GM23338 (cell line): ENCODE data around the gene HOTAIR. TPM values are rescaled to one million over a fixed set of nuclear protein-coding genes. Genes with fewer than 3 reads are reported as not detected.
A peak's percentile ranks its signal among the peaks of the same experiment; 100 is the strongest.

ENCODE experiments used
- ATAC-seq: fragments of 200-7000 bp; cut with Tn5 transposase; 3 replicates; pipeline ENCODE4 v1.9.1; 2020
- DNase-seq: peaks from one replicate; pipeline ENCODE4 v3.0.0-alpha.2; 2015; ENCODE audit warnings: low spot score
- H2AFZ ChIP-seq: fragments of 200-600 bp; sonication (generic); 2 replicates; pipeline ENCODE4 v1.8.0; 2016; ENCODE audit warnings: antibody characterized with exemption, mild to moderate bottlenecking, moderate library complexity
- H3F3A ChIP-seq: fragments of 200-600 bp; sonication (generic); replicated peaks from 2 replicates; pipeline ENCODE4 v1.8.0; 2017; ENCODE audit warnings: antibody characterized with exemption, mixed run types, low read depth
- H3K27ac ChIP-seq: fragments of 200-600 bp; sonication (generic); 2 replicates; pipeline ENCODE4 v1.6.1; 2016; ENCODE audit warnings: low read depth
- H3K27me3 ChIP-seq: fragments of 200-600 bp; sonication (generic); 2 replicates; pipeline ENCODE4 v1.8.0; 2016; ENCODE audit warnings: mild to moderate bottlenecking, mixed run types, moderate library complexity; ENCODE audit not compliant: insufficient read depth
- H3K36me3 ChIP-seq: fragments of 200-600 bp; sonication (generic); 2 replicates; pipeline ENCODE4 v1.8.0; 2016; ENCODE audit warnings: mild to moderate bottlenecking; ENCODE audit not compliant: insufficient read depth
- H3K4me1 ChIP-seq: fragments of 200-600 bp; sonication (generic); 2 replicates; pipeline ENCODE4 v1.8.0; 2016; ENCODE audit warnings: mild to moderate bottlenecking, moderate library complexity; ENCODE audit not compliant: insufficient read depth
- H3K4me2 ChIP-seq: fragments of 200-600 bp; sonication (generic); 2 replicates; pipeline ENCODE4 v1.7.1; 2017; ENCODE audit warnings: mixed run types
- H3K4me3 ChIP-seq: fragments of 200-600 bp; sonication (generic); 2 replicates; pipeline ENCODE4 v1.6.1; 2016; ENCODE audit warnings: mixed run types
- H3K79me2 ChIP-seq: fragments of 200-600 bp; sonication (generic); replicated peaks from 2 replicates; pipeline ENCODE4 v1.8.0; 2017; ENCODE audit warnings: mild to moderate bottlenecking; ENCODE audit not compliant: insufficient read depth
- H3K9me2 ChIP-seq: fragments of 200-600 bp; sonication (generic); 2 replicates; pipeline ENCODE4 v1.8.0; 2017; ENCODE audit not compliant: insufficient read depth
- H4K20me1 ChIP-seq: fragments of 200-600 bp; sonication (generic); replicated peaks from 2 replicates; pipeline ENCODE4 v1.8.0; 2017; ENCODE audit warnings: mild to moderate bottlenecking; ENCODE audit not compliant: insufficient read depth
- H3K27ac Mint-ChIP-seq: 2 replicates; pipeline ENCODE4 v1.8.0; 2020; ENCODE audit warnings: inconsistent platforms, mild to moderate bottlenecking, moderate library complexity, mixed read lengths
- H3K27me3 Mint-ChIP-seq: 3 replicates; pipeline ENCODE4 v1.8.0; 2022; ENCODE audit warnings: low read depth, mild to moderate bottlenecking, moderate library complexity, mixed read lengths, inconsistent platforms; ENCODE audit not compliant: insufficient read depth, poor library complexity
- H3K36me3 Mint-ChIP-seq: 3 replicates; pipeline ENCODE4 v1.8.0; 2021; ENCODE audit warnings: low read depth, mild to moderate bottlenecking, inconsistent platforms, moderate library complexity, mixed read lengths
- H3K4me1 Mint-ChIP-seq: 3 replicates; pipeline ENCODE4 v1.8.0; 2020; ENCODE audit warnings: mild to moderate bottlenecking, inconsistent platforms, mixed read lengths
- H3K4me3 Mint-ChIP-seq: 3 replicates; pipeline ENCODE4 v1.8.0; 2021; ENCODE audit warnings: moderate library complexity, mild to moderate bottlenecking, inconsistent platforms, mixed read lengths
- H3K9me3 Mint-ChIP-seq: 3 replicates; pipeline ENCODE4 v1.8.0; 2020; ENCODE audit warnings: moderate library complexity, mild to moderate bottlenecking, inconsistent platforms, mixed read lengths
- EZH2 ChIP-seq: fragments of 200-600 bp; sonication (generic); IDR thresholded peaks from one replicate; pipeline ENCODE4 v1.8.0; 2017; ENCODE audit warnings: antibody characterized with exemption, mild to moderate bottlenecking, low read depth; ENCODE audit not compliant: unreplicated experiment
- EZH2phosphoT487 ChIP-seq: fragments of 200-600 bp; sonication (generic); IDR thresholded peaks from one replicate; pipeline ENCODE4 v1.8.1; 2018; ENCODE audit warnings: antibody characterized with exemption; ENCODE audit not compliant: unreplicated experiment
- JUNB ChIP-seq: IDR thresholded peaks from one replicate; pipeline ENCODE4 v1.6.1; 2016; ENCODE audit warnings: antibody characterized with exemption; ENCODE audit not compliant: unreplicated experiment
- NANOG ChIP-seq: IDR thresholded peaks from 2 replicates; pipeline ENCODE4 v1.6.1; 2016; ENCODE audit warnings: antibody characterized with exemption, borderline replicate concordance
- POLR2AphosphoS5 ChIP-seq: IDR thresholded peaks from 2 replicates; pipeline ENCODE4 v1.6.1; 2016; ENCODE audit warnings: antibody characterized with exemption, low read depth
- REST ChIP-seq: IDR thresholded peaks from one replicate; pipeline ENCODE4 v1.6.1; 2018; ENCODE audit warnings: antibody characterized with exemption; ENCODE audit not compliant: unreplicated experiment
- STAT1 ChIP-seq: IDR thresholded peaks from one replicate; pipeline ENCODE4 v1.6.1; 2016; ENCODE audit warnings: antibody characterized with exemption; ENCODE audit not compliant: unreplicated experiment
- ZNF114 ChIP-seq: fragments of 250-450 bp; sonication (Bioruptor Pico); IDR thresholded peaks from 2 replicates; pipeline ENCODE4 v1.5.0; 2020; ENCODE audit warnings: mild to moderate bottlenecking, moderate library complexity
- ZNF331 ChIP-seq: fragments of 250-450 bp; sonication (Bioruptor Pico); IDR thresholded peaks from 2 replicates; pipeline ENCODE4 v1.5.0; 2020; ENCODE audit warnings: low read depth, mild to moderate bottlenecking, moderate library complexity
- polyA plus RNA-seq: library from polyadenylated mRNA; unstranded; fragments of >200 nt; fragmentation: Nextera tagmentation; extraction: Ambion mirVana; gene quantifications from 2 replicates; pipeline ENCODE4 v1.2.1, GENCODE V29; 2016
- total RNA-seq: library from RNA; depleted of rRNA; stranded (reverse); fragments of >200 nt; shearing (Covaris generic); gene quantifications from 2 replicates; pipeline ENCODE4 v1.2.3, GENCODE V29; 2014

The HOTAIR gene
- total and polyA plus RNA-seq, 2 experiments from 2014 or later: not detected

- H3K4me1 Mint-ChIP-seq: peaks cover 28% of the 10 kb centered on the region
- Histone ChIP-seq H3K27ac (no peak overlapping the region), H3F3A (peaks cover 31% of the 10 kb centered on the region), H3K9me2 (no peaks in the 10 kb centered on the region), H4K20me1 (peaks cover 34% of the 10 kb centered on the region), H3K4me2 (no peak overlapping the region), H2AFZ (no peak overlapping the region), H3K79me2 (no peaks in the 10 kb centered on the region), H3K4me3 (no peak overlapping the region; the same call in 1 of the 2 replicates), H3K36me3 (no peaks in the 10 kb centered on the region; the same call in 1 of the 2 replicates), H3K4me1 (peaks cover 34% of the 10 kb centered on the region), H3K27me3 (peaks cover 100% of the 10 kb centered on the region)
- H3K4me3 Mint-ChIP-seq: no peak overlapping the region
- peak; percentile 73 for DNase-seq
- peak; percentile 27 for ATAC-seq
- TF ChIP-seq EZH2: no peak
- no peak for TF ChIP-seq STAT1
- TF ChIP-seq REST: no peak
- no peak for TF ChIP-seq ZNF114 (CRISPR knock-in tag)
- peak; percentile 45 for TF ChIP-seq EZH2phosphoT487
- TF ChIP-seq ZNF331 (CRISPR knock-in tag): no peak
- TF ChIP-seq POLR2AphosphoS5: no peak
- TF ChIP-seq NANOG: no peak
- no peak for TF ChIP-seq JUNB
- H3K27me3 Mint-ChIP-seq: peaks cover 99% of the 10 kb centered on the region
- H3K27ac Mint-ChIP-seq: no peak overlapping the region
- no peaks in the 10 kb centered on the region; the same call in 1 of the 3 replicates for H3K9me3 Mint-ChIP-seq
- H3K36me3 Mint-ChIP-seq: no peaks in the 10 kb centered on the region; the same call in 2 of the 3 replicates
Measured at GRCh38 chr12:53976172-53976822, 1.5 kb upstream of the HOTAIR start.

- no peak overlapping the region for H3K27ac Mint-ChIP-seq
- Histone ChIP-seq H3K27ac (no peak overlapping the region), H3K27me3 (peaks cover 100% of the 10 kb centered on the region), H3F3A (peaks cover 26% of the 10 kb centered on the region), H3K4me3 (peak overlapping the region; percentile 47), H4K20me1 (peaks cover 35% of the 10 kb centered on the region), H3K36me3 (no peaks in the 10 kb centered on the region; the same call in 1 of the 2 replicates), H3K9me2 (no peaks in the 10 kb centered on the region), H3K4me1 (peaks cover 31% of the 10 kb centered on the region), H3K79me2 (no peaks in the 10 kb centered on the region), H2AFZ (no peak overlapping the region), H3K4me2 (peak overlapping the region; percentile 66; the same call in 1 of the 2 replicates)
- H3K4me1 Mint-ChIP-seq: peaks cover 28% of the 10 kb centered on the region
- DNase-seq (peak; percentile 82), ATAC-seq (no peak)
- no peaks in the 10 kb centered on the region; the same call in 2 of the 3 replicates for H3K36me3 Mint-ChIP-seq
- H3K4me3 Mint-ChIP-seq: peak overlapping the region; percentile 51
- peaks cover 99% of the 10 kb centered on the region for H3K27me3 Mint-ChIP-seq
- peak; percentile 78 for TF ChIP-seq EZH2
- no peak for TF ChIP-seq JUNB
- no peak for TF ChIP-seq EZH2phosphoT487
- no peak for TF ChIP-seq REST
- no peaks in the 10 kb centered on the region; the same call in 1 of the 3 replicates for H3K9me3 Mint-ChIP-seq
Measured at GRCh38 chr12:53975479-53976152, 862 bp upstream of the HOTAIR start.
